GM12878 (cell line): ENCODE data around the gene FAM193A. TPM values are rescaled to one million over a fixed set of nuclear protein-coding genes. Genes with fewer than 3 reads are reported as not detected.
A peak's percentile ranks its signal among the peaks of the same experiment; 100 is the strongest.

Source experiments
- ATAC-seq: fragments of 200-7000 bp; cut with Tn5 transposase; 3 replicates; pipeline ENCODE4 v1.9.1; 2020; ENCODE audit warnings: mild to moderate bottlenecking, moderate library complexity
- BruUV-seq: library from RNA; stranded (reverse); fragments of 400-500 nt; replicated peaks from 2 replicates; lab custom pipeline; 2021; lab: Mats Ljungman, UMichigan
- CTCF ChIA-PET: fragments of 300-600 bp; sonication (Branson Sonifier 250); formaldehyde crosslinking; extraction: SDS; loops from one replicate; lab custom pipeline; 2021; ENCODE audit warnings: inconsistent platforms; lab: Yijun Ruan, JAX
- POLR2A ChIA-PET: fragments of 350-600 bp; formaldehyde crosslinking; extraction: SDS; loops from one replicate; lab custom pipeline; 2021; ENCODE audit warnings: inconsistent platforms; lab: Charles Lee
- RAD21 ChIA-PET: fragments of 300-600 bp; sonication (Branson Sonifier 250); formaldehyde crosslinking; loops from one replicate; lab custom pipeline; 2023; ENCODE audit warnings: antibody characterized with exemption; ENCODE audit not compliant: unreplicated experiment; lab: Charles Lee
- SMC1A ChIA-PET: fragments of 300-600 bp; sonication (Branson Sonifier 250); formaldehyde crosslinking; loops from one replicate; lab custom pipeline; 2023; ENCODE audit not compliant: unreplicated experiment, uncharacterized antibody; lab: Charles Lee
- DNase-seq: peaks from one replicate; pipeline ENCODE4 v3.0.0-alpha.2; 2011; ENCODE audit warnings: low read depth, low spot score
- FAIRE-seq: peaks from 3 replicates; lab custom pipeline; 2011; peaks lifted over from hg19 to GRCh38; lab: Jason Lieb, UNC
- H2AFZ ChIP-seq: 2 replicates; pipeline ENCODE4 v1.6.0; 2011; ENCODE audit warnings: low read depth, low read length, control low read depth; ENCODE audit not compliant: control insufficient read depth
- H3K27ac ChIP-seq: 2 replicates; pipeline ENCODE4 v1.5.1; 2011; ENCODE audit warnings: control low read depth; ENCODE audit not compliant: control insufficient read depth, insufficient read depth
- H3K27me3 ChIP-seq, 2 experiments: replicated peaks in 1 of 2; 2 replicates each; pipeline versions ENCODE4 v1.6.0 to v1.6.1; 2011; ENCODE audit warnings: low read length in 1 of 2; ENCODE audit not compliant: control insufficient read depth in 2 of 2, insufficient read depth in 2 of 2
- H3K36me3 ChIP-seq, 2 experiments: 2 replicates each; pipeline ENCODE4 v1.5.1; 2011; ENCODE audit warnings: low read length in 1 of 2; ENCODE audit not compliant: control insufficient read depth in 2 of 2, insufficient read depth in 2 of 2
- H3K4me1 ChIP-seq: 2 replicates; pipeline ENCODE4 v1.6.1; 2011; ENCODE audit warnings: mild to moderate bottlenecking, low read length, moderate library complexity, mixed read lengths; ENCODE audit not compliant: control insufficient read depth, insufficient read depth
- H3K4me2 ChIP-seq: 2 replicates; pipeline ENCODE4 v1.6.0; 2011; ENCODE audit warnings: control low read depth; ENCODE audit not compliant: control insufficient read depth, insufficient read depth
- H3K4me3 ChIP-seq: fragments of 200-600 bp; sonication (generic); 2 replicates; pipeline ENCODE4 v1.5.1; 2016
- H3K79me2 ChIP-seq: 2 replicates; pipeline ENCODE4 v1.6.0; 2011; ENCODE audit warnings: low read length; ENCODE audit not compliant: control insufficient read depth, insufficient read depth
- H3K9ac ChIP-seq: 2 replicates; pipeline ENCODE4 v1.8.0; 2011; ENCODE audit warnings: low read length, control low read depth, mixed read lengths; ENCODE audit not compliant: control insufficient read depth, insufficient read depth
- H3K9me3 ChIP-seq: replicated peaks from 3 replicates; pipeline ENCODE4 v1.5.1; 2011; ENCODE audit warnings: mild to moderate bottlenecking, low read length; ENCODE audit not compliant: control insufficient read depth, insufficient read depth
- H4K20me1 ChIP-seq: 2 replicates; pipeline ENCODE4 v1.6.0; 2011; ENCODE audit not compliant: control insufficient read depth, insufficient read depth
- BMI1 ChIP-seq: fragments of 450-650 bp; IDR thresholded peaks from 2 replicates; pipeline ENCODE4 v1.6.1; 2016; ENCODE audit warnings: mild to moderate bottlenecking, moderate library complexity, borderline replicate concordance
- CBX3 ChIP-seq: fragments of 200-600 bp; sonication (generic); IDR thresholded peaks from 2 replicates; pipeline ENCODE4 v1.6.1; 2016; ENCODE audit warnings: low read depth, borderline replicate concordance
- CEBPB ChIP-seq, 2 experiments: fragments of 150-350 bp in 1 of 2; IDR thresholded peaks; 2 replicates each; pipeline ENCODE4 v1.6.1; 2012 to 2014; ENCODE audit warnings: low read depth in 2 of 2, low read length in 2 of 2, borderline replicate concordance in 1 of 2, inconsistent platforms in 1 of 2
- DPF2 ChIP-seq: fragments of 450-650 bp; IDR thresholded peaks from 2 replicates; pipeline ENCODE4 v1.6.1; 2017; ENCODE audit warnings: mild to moderate bottlenecking
- EED ChIP-seq: sonication (generic); IDR thresholded peaks from 2 replicates; pipeline ENCODE4 v1.6.1; 2016; ENCODE audit warnings: antibody characterized with exemption, low read depth
- EP300 ChIP-seq, 2 experiments: fragments of 150-350 bp in 1 of 2; IDR thresholded peaks; 2 replicates each; pipeline ENCODE4 v1.6.1; 2011 to 2012; ENCODE audit warnings: low read depth in 2 of 2, low read length in 2 of 2, borderline replicate concordance in 1 of 2, improper control_type of control experiment in 1 of 2, inconsistent platforms in 1 of 2; ENCODE audit not compliant: control insufficient read depth in 1 of 2
- JUNB ChIP-seq: IDR thresholded peaks from 2 replicates; pipeline ENCODE4 v1.6.1; 2016; ENCODE audit warnings: antibody characterized with exemption, mild to moderate bottlenecking
- NBN ChIP-seq: fragments of 450-650 bp; IDR thresholded peaks from 2 replicates; pipeline ENCODE4 v1.6.1; 2016
- NFIC ChIP-seq: IDR thresholded peaks from 2 replicates; pipeline ENCODE4 v1.6.1; 2012; ENCODE audit warnings: low read depth, mild to moderate bottlenecking, inconsistent platforms, low read length, moderate library complexity
- NFXL1 ChIP-seq: fragments of 450-650 bp; IDR thresholded peaks from 2 replicates; pipeline ENCODE4 v1.6.1; 2017; ENCODE audit warnings: antibody characterized with exemption, mild to moderate bottlenecking, borderline replicate concordance
- PKNOX1 ChIP-seq: fragments of 450-650 bp; IDR thresholded peaks from 2 replicates; pipeline ENCODE4 v1.6.1; 2016; ENCODE audit warnings: mild to moderate bottlenecking
- RAD51 ChIP-seq: fragments of 450-650 bp; IDR thresholded peaks from 2 replicates; pipeline ENCODE4 v1.6.1; 2016; ENCODE audit warnings: moderate library complexity, mild to moderate bottlenecking, inconsistent platforms
- RFX5 ChIP-seq: IDR thresholded peaks from 2 replicates; pipeline ENCODE4 v1.6.1; 2011; ENCODE audit warnings: low read depth, low read length, improper control_type of control experiment
- RUNX3 ChIP-seq: IDR thresholded peaks from 2 replicates; pipeline ENCODE4 v1.6.1; 2012; ENCODE audit warnings: low read length, inconsistent platforms
- SIX5 ChIP-seq: IDR thresholded peaks from 2 replicates; pipeline ENCODE4 v1.6.1; 2011; ENCODE audit warnings: mild to moderate bottlenecking, low read depth, low read length, moderate library complexity; ENCODE audit not compliant: severe bottlenecking
- SMARCA5 ChIP-seq: fragments of 450-650 bp; IDR thresholded peaks from 2 replicates; pipeline ENCODE4 v1.6.1; 2017; ENCODE audit warnings: mild to moderate bottlenecking
- SMC3 ChIP-seq: IDR thresholded peaks from 2 replicates; pipeline ENCODE4 v1.6.1; 2011; ENCODE audit warnings: low read length, improper control_type of control experiment, borderline replicate concordance
- SP1 ChIP-seq: IDR thresholded peaks from one replicate; pipeline ENCODE4 v1.6.1; 2011; ENCODE audit warnings: low read depth, low read length
- WGBS: methylation state at CpG from one replicate; pipeline ENCODE4 v1.1.6; 2016; ENCODE audit warnings: low lambda C conversion rate; ENCODE audit not compliant: insufficient replicate concordance, insufficient coverage; ENCODE audit errors: missing lambda C conversion rate; 5-methylcytosine and 5-hydroxymethylcytosine counted together
- in situ Hi-C: fragments of 300-500 bp; cut with MboI; formaldehyde crosslinking; loops from 9 replicates; pipeline ENCODE4 v1.14.3; 2018; ENCODE audit warnings: mixed read lengths
- intact Hi-C: fragments of 100-400 bp; cut with micrococcal nuclease; formaldehyde crosslinking; loops from one replicate; pipeline ENCODE4 v1.14.2; 2022; ENCODE audit not compliant: unreplicated experiment
- polyA plus RNA-seq, 11 experiments: library from polyadenylated mRNA; depleted of rRNA in 4 of 11; unstranded in 6 of 11; stranded (reverse) in 5 of 11; fragments of >200 nt; fragmentation: Nextera tagmentation in 4 of 11; fragmentation: Illumina TruSeq in 1 of 11; extraction: Ambion mirVana in 4 of 11; extraction: Trizol in 1 of 11; gene quantifications; 1 replicate in 1 of 11; 2 replicates in 10 of 11; pipeline versions ENCODE4 v1.2.1 to v1.2.3, GENCODE V29; 2011 to 2016; ENCODE audit warnings: inconsistent platforms in 2 of 11, missing spikeins in 2 of 11, low read depth in 1 of 11
- total RNA-seq, 4 experiments: library from RNA; depleted of rRNA in 3 of 4; stranded (reverse); fragments of >200 nt in 3 of 4; fragmentation: Illumina TruSeq in 1 of 4; extraction: Trizol in 1 of 4; gene quantifications; 2 replicates each; pipeline versions ENCODE4 v1.2.1 to v1.2.3, GENCODE V29; 2013 to 2021
- TF ChIP-seq, protein P1 (sequence below): fragments of 450-650 bp; IDR thresholded peaks from 2 replicates; pipeline ENCODE4 v1.6.1; 2017; ENCODE audit warnings: mild to moderate bottlenecking
- TF ChIP-seq, protein P2 (sequence below): fragments of 450-650 bp; IDR thresholded peaks from 2 replicates; pipeline ENCODE4 v1.6.1; 2018; ENCODE audit warnings: borderline replicate concordance, mild to moderate bottlenecking; ENCODE audit not compliant: partially characterized antibody

FAM193A gene
- total and polyA plus RNA-seq, 10 of the 15 experiments (the other 5 are each of a cell fraction or from before 2014, with no cell fraction given) = 0.52 to 23.3 (median 7.4) TPM

- under 1% methylated on average over 14 of the region's 14 CpGs for WGBS
- H3K9ac ChIP-seq = peak overlapping the region; percentile 58
- ChIA-PET CTCF (interaction anchor here (0.6 to 2.0 kb wide), 16 partner anchors 10 to 266 kb away, joined by 3 to 18 read pairs (median 3); partner anchors contain the start of gene TNIP2), RAD21 (interaction anchor here (0.7 to 2.5 kb wide), 21 partner anchors 9 to 258 kb away, joined by 3 to 24 read pairs (median 4); partner anchors contain the start of gene FAM193A), SMC1A (interaction anchor here (0.8 to 3.5 kb wide), 20 partner anchors 8 to 212 kb away, joined by 3 to 31 read pairs (median 5); partner anchors contain the start of gene TNIP2), POLR2A (interaction anchor here (0.5 to 2.0 kb wide), 13 partner anchors 10 to 240 kb away, joined by 3 to 15 read pairs (median 4); partner anchors contain the start of gene RNF4)
- DNase-seq (peak; percentile 96), ATAC-seq (peak; percentile 97), FAIRE-seq (peak; percentile 95)
- H3K27ac ChIP-seq = peak overlapping the region; percentile 90
- intact Hi-C loops = loop anchor here (1.0 to 5.0 kb wide), 2 partner anchors 50 to 266 kb away; partner anchors contain the start of genes GRK4 and NOP14
- H3K4me1 ChIP-seq = peaks cover 32% of the 10 kb centered on the region
- no peaks in the 10 kb centered on the region for H3K9me3 ChIP-seq
- 0 out of 2 replicates have a peak, but pooled peaks cover 2% of the 10 kb centered on the region for H3K79me2 ChIP-seq
- H3K36me3 ChIP-seq = peaks cover 14 to 30% of the 10 kb centered on the region in 2 experiments
- no TSS peak for BruUV-seq
- H3K27me3 ChIP-seq = no peaks in the 10 kb centered on the region
- no peaks in the 10 kb centered on the region for H4K20me1 ChIP-seq
- H3K4me3 ChIP-seq = peak overlapping the region; percentile 22; the same call in 1 of the 2 replicates
- no peak overlapping the region for H2AFZ ChIP-seq
- in situ Hi-C loops = no loop called here
- H3K4me2 ChIP-seq = peak overlapping the region; percentile 41
- TF ChIP-seq NFXL1 (no peak), RFX5 (peak; percentile 68; the same call in 1 of the 2 replicates), SMARCA5 (no peak; the same call in 1 of the 2 replicates), RUNX3 (peak; percentile 87), SMC3 (peak; percentile 38; the same call in 1 of the 2 replicates), SIX5 (no peak), BMI1 (peak; percentile 17; the same call in 1 of the 2 replicates), RAD51 (0 out of 2 replicates have a peak, but pooled peaks have one; percentile 11), CBX3 (no peak), JUNB (peak; percentile 47), CEBPB (IDR thresholded peaks at IDR 0.05; ENCODE audit: borderline replicate concordance in 1 of 2, low read depth in 2 of 2, low read length in 2 of 2) (peak; percentile 20 to 50; a peak in 1 of 4 replicates), EED (peak; percentile 90), NFIC (peak; percentile 76; the same call in 1 of the 2 replicates), EP300 (IDR thresholded peaks at IDR 0.05; ENCODE audit: borderline replicate concordance in 1 of 2, control insufficient read depth in 1 of 2, low read depth in 2 of 2, low read length in 2 of 2) (peak; percentile 75 to 94), DPF2 (peak; percentile 88), NBN (peak; percentile 97), PKNOX1 (peak; percentile 80), SP1 (peak; percentile 91)
- TF ChIP-seq, protein P1, sequence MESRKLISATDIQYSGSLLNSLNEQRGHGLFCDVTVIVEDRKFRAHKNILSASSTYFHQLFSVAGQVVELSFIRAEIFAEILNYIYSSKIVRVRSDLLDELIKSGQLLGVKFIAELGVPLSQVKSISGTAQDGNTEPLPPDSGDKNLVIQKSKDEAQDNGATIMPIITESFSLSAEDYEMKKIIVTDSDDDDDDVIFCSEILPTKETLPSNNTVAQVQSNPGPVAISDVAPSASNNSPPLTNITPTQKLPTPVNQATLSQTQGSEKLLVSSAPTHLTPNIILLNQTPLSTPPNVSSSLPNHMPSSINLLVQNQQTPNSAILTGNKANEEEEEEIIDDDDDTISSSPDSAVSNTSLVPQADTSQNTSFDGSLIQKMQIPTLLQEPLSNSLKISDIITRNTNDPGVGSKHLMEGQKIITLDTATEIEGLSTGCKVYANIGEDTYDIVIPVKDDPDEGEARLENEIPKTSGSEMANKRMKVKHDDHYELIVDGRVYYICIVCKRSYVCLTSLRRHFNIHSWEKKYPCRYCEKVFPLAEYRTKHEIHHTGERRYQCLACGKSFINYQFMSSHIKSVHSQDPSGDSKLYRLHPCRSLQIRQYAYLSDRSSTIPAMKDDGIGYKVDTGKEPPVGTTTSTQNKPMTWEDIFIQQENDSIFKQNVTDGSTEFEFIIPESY = no peak
- TF ChIP-seq, protein P2, sequence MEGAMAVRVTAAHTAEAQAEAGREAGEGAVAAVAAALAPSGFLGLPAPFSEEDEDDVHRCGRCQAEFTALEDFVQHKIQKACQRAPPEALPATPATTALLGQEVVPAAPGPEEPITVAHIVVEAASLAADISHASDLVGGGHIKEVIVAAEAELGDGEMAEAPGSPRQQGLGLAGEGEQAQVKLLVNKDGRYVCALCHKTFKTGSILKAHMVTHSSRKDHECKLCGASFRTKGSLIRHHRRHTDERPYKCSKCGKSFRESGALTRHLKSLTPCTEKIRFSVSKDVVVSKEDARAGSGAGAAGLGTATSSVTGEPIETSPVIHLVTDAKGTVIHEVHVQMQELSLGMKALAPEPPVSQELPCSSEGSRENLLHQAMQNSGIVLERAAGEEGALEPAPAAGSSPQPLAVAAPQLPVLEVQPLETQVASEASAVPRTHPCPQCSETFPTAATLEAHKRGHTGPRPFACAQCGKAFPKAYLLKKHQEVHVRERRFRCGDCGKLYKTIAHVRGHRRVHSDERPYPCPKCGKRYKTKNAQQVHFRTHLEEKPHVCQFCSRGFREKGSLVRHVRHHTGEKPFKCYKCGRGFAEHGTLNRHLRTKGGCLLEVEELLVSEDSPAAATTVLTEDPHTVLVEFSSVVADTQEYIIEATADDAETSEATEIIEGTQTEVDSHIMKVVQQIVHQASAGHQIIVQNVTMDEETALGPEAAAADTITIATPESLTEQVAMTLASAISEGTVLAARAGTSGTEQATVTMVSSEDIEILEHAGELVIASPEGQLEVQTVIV = no peak
Observed at GRCh38 chr4:2696423-2696822, 160.0 kb downstream of the FAM193A start.
